PC-3 (cell line): ENCODE measurements around the gene CASP7. TPM values are rescaled to one million over a fixed set of nuclear protein-coding genes. Genes with fewer than 3 reads are reported as not detected.

ENCODE experiments used
- ATAC-seq: fragments of 200-7000 bp; cut with Tn5 transposase; 2 replicates; pipeline ENCODE4 v1.9.1; 2020; ENCODE audit warnings: mild to moderate bottlenecking, moderate library complexity
- BruUV-seq: library from RNA; stranded (reverse); fragments of 400-500 nt; replicated peaks from 2 replicates; lab custom pipeline; 2021; lab: Mats Ljungman, UMichigan
- CTCF ChIA-PET: fragments of 300-600 bp; sonication (Branson Sonifier 250); formaldehyde crosslinking; loops from one replicate; lab custom pipeline; 2022; ENCODE audit warnings: antibody characterized with exemption; lab: Charles Lee
- POLR2A ChIA-PET: fragments of 300-600 bp; sonication (Branson Sonifier 250); formaldehyde crosslinking; loops from one replicate; lab custom pipeline; 2022; ENCODE audit warnings: antibody characterized with exemption; ENCODE audit not compliant: unreplicated experiment; lab: Charles Lee
- DNase-seq: peaks from one replicate; pipeline ENCODE4 v3.0.0-alpha.2; 2015
- H2AFZ ChIP-seq: fragments of 300-600 bp; sonication (generic); 2 replicates; pipeline ENCODE4 v1.6.0; 2016; ENCODE audit warnings: antibody characterized with exemption, low read length
- H3F3A ChIP-seq: fragments of 300-600 bp; sonication (generic); one replicate; pipeline ENCODE4 v1.6.0; 2017; ENCODE audit warnings: antibody characterized with exemption, low read length, control low read depth, mild to moderate bottlenecking; ENCODE audit not compliant: unreplicated experiment
- H3K27ac ChIP-seq: fragments of 300-600 bp; sonication (generic); 2 replicates; pipeline ENCODE4 v1.5.1; 2016; ENCODE audit warnings: mild to moderate bottlenecking, low read length
- H3K27me3 ChIP-seq: fragments of 300-600 bp; sonication (generic); 2 replicates; pipeline ENCODE4 v1.6.1; 2016; ENCODE audit warnings: low read length, mixed read lengths
- H3K36me3 ChIP-seq: fragments of 300-600 bp; sonication (generic); 2 replicates; pipeline ENCODE4 v1.6.1; 2016; ENCODE audit warnings: low read depth, mixed run types, low read length, mixed read lengths
- H3K4me1 ChIP-seq: fragments of 300-600 bp; sonication (generic); 2 replicates; pipeline ENCODE4 v1.5.1; 2016; ENCODE audit warnings: low read length; ENCODE audit not compliant: insufficient read depth
- H3K4me2 ChIP-seq: fragments of 300-600 bp; sonication (generic); 2 replicates; pipeline ENCODE4 v1.6.0; 2016; ENCODE audit warnings: low read length
- H3K4me3 ChIP-seq: fragments of 300-600 bp; sonication (generic); 2 replicates; pipeline ENCODE4 v1.5.1; 2016; ENCODE audit warnings: mild to moderate bottlenecking, low read length, mixed read lengths
- H3K79me2 ChIP-seq: fragments of 300-600 bp; sonication (generic); 2 replicates; pipeline ENCODE4 v1.6.1; 2017; ENCODE audit warnings: low read length, mixed read lengths
- H3K9ac ChIP-seq: fragments of 300-600 bp; sonication (generic); 2 replicates; pipeline ENCODE4 v1.6.0; 2016; ENCODE audit warnings: mild to moderate bottlenecking, low read length
- H3K9me2 ChIP-seq: fragments of 300-600 bp; sonication (generic); replicated peaks from 2 replicates; pipeline ENCODE4 v1.6.1; 2016; ENCODE audit warnings: mixed run types, low read length, mixed read lengths
- H3K9me3 ChIP-seq: fragments of 300-600 bp; sonication (generic); 2 replicates; pipeline ENCODE4 v1.6.1; 2016; ENCODE audit warnings: low read length, mixed read lengths
- H4K20me1 ChIP-seq: fragments of 300-600 bp; sonication (generic); 2 replicates; pipeline ENCODE4 v1.6.1; 2016; ENCODE audit warnings: low read length, mixed read lengths
- EZH2 ChIP-seq: fragments of 300-600 bp; sonication (generic); IDR thresholded peaks from one replicate; pipeline ENCODE4 v1.6.1; 2017; ENCODE audit warnings: antibody characterized with exemption, mild to moderate bottlenecking, low read length; ENCODE audit not compliant: unreplicated experiment
- EZH2phosphoT487 ChIP-seq: fragments of 300-600 bp; sonication (generic); IDR thresholded peaks from 2 replicates; pipeline ENCODE4 v1.6.1; 2018; ENCODE audit warnings: mild to moderate bottlenecking, antibody characterized with exemption, low read length, borderline replicate concordance
- intact Hi-C: fragments of 100-400 bp; cut with micrococcal nuclease; formaldehyde crosslinking; loops from 2 replicates; pipeline ENCODE4 v1.9.0; 2023
- total RNA-seq: library from RNA; depleted of rRNA; stranded (reverse); fragments of >200 nt; gene quantifications from 2 replicates; pipeline ENCODE4 v1.2.3, GENCODE V29; 2014
- TF ChIP-seq, protein P1 (sequence below): fragments of 300-600 bp; sonication (generic); conservative IDR thresholded peaks from 2 replicates; pipeline ENCODE4 v1.5.1; 2017; ENCODE audit warnings: antibody characterized with exemption, low read depth, mild to moderate bottlenecking, low read length

The CASP7 gene
- total RNA-seq, 1 experiment from 2014 or later = 13.7 TPM

DNA sequence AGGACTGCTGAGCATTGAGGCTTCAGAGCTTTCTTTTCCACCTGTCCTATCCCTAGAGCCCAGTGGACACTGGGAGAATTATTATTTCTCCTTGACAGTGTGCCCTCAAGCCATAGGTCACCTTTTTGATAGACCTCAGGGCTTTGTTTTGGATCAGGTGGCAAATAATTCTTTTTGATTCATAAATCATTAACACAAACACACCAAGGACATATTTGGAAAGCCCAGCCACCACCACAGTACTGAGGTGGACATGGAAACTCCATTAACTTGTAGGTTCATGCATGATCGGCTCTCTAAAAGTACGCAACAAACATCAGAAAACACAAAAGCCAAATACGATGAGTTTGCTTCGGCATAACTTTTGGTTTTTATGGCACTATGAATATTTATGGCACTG lies 53.9 kb downstream of the CASP7 start:
- H4K20me1 ChIP-seq = no peaks in the 10 kb centered on the region
- TF ChIP-seq EZH2 = no peak
- no TSS peak for BruUV-seq
- ATAC-seq = no peak
- no peak overlapping the region for H3K9ac ChIP-seq
- intact Hi-C loops = no loop called here
- H3K9me2 ChIP-seq = no peaks in the 10 kb centered on the region
- H3K4me1 ChIP-seq = no peaks in the 10 kb centered on the region
- CTCF ChIA-PET = no interaction called here
- no peaks in the 10 kb centered on the region for H3K36me3 ChIP-seq
- H3K27ac ChIP-seq = no peak overlapping the region
- H3K79me2 ChIP-seq = no peaks in the 10 kb centered on the region
- no peak for DNase-seq
- H3K9me3 ChIP-seq = no peaks in the 10 kb centered on the region
- POLR2A ChIA-PET = no interaction called here
- no peaks in the 10 kb centered on the region for H3F3A ChIP-seq
- no peak overlapping the region for H3K4me3 ChIP-seq
- H2AFZ ChIP-seq = no peak overlapping the region
- no peak overlapping the region for H3K4me2 ChIP-seq
- H3K27me3 ChIP-seq = no peaks in the 10 kb centered on the region

GRCh38 chr10:113735913-113736312 lies 56.2 kb downstream of the CASP7 start:
- Histone ChIP-seq H3K4me1 (no peaks in the 10 kb centered on the region), H3K9me3 (no peaks in the 10 kb centered on the region), H3K27ac (no peak overlapping the region), H3K4me3 (no peak overlapping the region), H3K9me2 (no peaks in the 10 kb centered on the region), H4K20me1 (no peaks in the 10 kb centered on the region), H3K36me3 (no peaks in the 10 kb centered on the region), H3K9ac (no peak overlapping the region), H3K79me2 (no peaks in the 10 kb centered on the region), H3F3A (no peaks in the 10 kb centered on the region), H3K4me2 (no peak overlapping the region), H3K27me3 (no peaks in the 10 kb centered on the region), H2AFZ (no peak overlapping the region)
- ChIA-PET POLR2A (no interaction called here), CTCF (no interaction called here)
- DNase-seq (no peak), ATAC-seq (no peak; the same call in 1 of the 2 replicates)
- intact Hi-C loops = no loop called here
- no peak for TF ChIP-seq EZH2
- TF ChIP-seq, protein P1, sequence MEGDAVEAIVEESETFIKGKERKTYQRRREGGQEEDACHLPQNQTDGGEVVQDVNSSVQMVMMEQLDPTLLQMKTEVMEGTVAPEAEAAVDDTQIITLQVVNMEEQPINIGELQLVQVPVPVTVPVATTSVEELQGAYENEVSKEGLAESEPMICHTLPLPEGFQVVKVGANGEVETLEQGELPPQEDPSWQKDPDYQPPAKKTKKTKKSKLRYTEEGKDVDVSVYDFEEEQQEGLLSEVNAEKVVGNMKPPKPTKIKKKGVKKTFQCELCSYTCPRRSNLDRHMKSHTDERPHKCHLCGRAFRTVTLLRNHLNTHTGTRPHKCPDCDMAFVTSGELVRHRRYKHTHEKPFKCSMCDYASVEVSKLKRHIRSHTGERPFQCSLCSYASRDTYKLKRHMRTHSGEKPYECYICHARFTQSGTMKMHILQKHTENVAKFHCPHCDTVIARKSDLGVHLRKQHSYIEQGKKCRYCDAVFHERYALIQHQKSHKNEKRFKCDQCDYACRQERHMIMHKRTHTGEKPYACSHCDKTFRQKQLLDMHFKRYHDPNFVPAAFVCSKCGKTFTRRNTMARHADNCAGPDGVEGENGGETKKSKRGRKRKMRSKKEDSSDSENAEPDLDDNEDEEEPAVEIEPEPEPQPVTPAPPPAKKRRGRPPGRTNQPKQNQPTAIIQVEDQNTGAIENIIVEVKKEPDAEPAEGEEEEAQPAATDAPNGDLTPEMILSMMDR = no peak
- no TSS peak for BruUV-seq

GRCh38 chr10:113736576-113736975 lies 56.9 kb downstream of the CASP7 start:
- no peaks in the 10 kb centered on the region for H3K9me3 ChIP-seq
- H3K4me1 ChIP-seq = no peaks in the 10 kb centered on the region
- H3K9me2 ChIP-seq = no peaks in the 10 kb centered on the region
- TF ChIP-seq, protein P1 = no peak
- TF ChIP-seq EZH2phosphoT487 = no peak
- TF ChIP-seq EZH2 = no peak
- no peak overlapping the region for H3K27ac ChIP-seq
- DNase-seq (no peak), ATAC-seq (no peak)
- ChIA-PET CTCF (no interaction called here), POLR2A (no interaction called here)
- H3K4me2 ChIP-seq = no peak overlapping the region
- no TSS peak for BruUV-seq
- H3K36me3 ChIP-seq = no peaks in the 10 kb centered on the region
- no peak overlapping the region for H3K4me3 ChIP-seq
- no peaks in the 10 kb centered on the region for H3F3A ChIP-seq
- intact Hi-C loops = no loop called here
- no peaks in the 10 kb centered on the region for H3K27me3 ChIP-seq
- no peaks in the 10 kb centered on the region for H4K20me1 ChIP-seq
- no peak overlapping the region for H3K9ac ChIP-seq
- H2AFZ ChIP-seq = no peak overlapping the region
- no peaks in the 10 kb centered on the region for H3K79me2 ChIP-seq
